SK-N-MC (cell line): ENCODE results near the gene PARD3.

Experiments used
- EZH2 ChIP-seq: fragments of 200-600 bp; sonication (generic); IDR thresholded peaks from one replicate; pipeline ENCODE4 v1.6.1; 2017; ENCODE audit warnings: antibody characterized with exemption
- FOXP2 ChIP-seq: optimal IDR thresholded peaks from 2 replicates; pipeline ENCODE3; 2011; ENCODE audit warnings: mild to moderate bottlenecking, moderate library complexity; ENCODE audit not compliant: insufficient read depth; ENCODE audit errors: extremely low read length, control extremely low read depth
- POLR2AphosphoS5 ChIP-seq: IDR thresholded peaks from 2 replicates; pipeline ENCODE4 v1.6.1; 2012; ENCODE audit warnings: mild to moderate bottlenecking, low read depth, low read length, borderline replicate concordance

DNA sequence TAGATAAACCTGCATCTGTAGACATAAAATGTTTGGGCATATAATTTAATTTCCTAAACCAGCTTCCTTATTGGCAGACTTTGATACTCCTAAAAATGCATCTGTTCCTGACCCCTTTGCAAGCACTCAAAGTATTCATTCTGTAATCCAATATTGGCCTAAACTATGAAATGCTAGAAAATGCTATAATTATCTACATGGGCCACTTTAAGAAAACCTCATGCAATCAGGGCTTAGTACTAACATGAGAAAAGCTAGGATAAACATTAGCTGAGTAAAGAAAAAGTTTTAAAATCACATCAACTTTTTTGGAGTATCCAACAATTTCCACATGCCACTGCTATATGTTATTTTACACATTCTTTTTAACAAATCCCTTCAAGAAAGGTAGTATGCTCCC lies 57.2 kb downstream of the PARD3 start:
- TF ChIP-seq POLR2AphosphoS5 (no peak), EZH2 (no peak), FOXP2 (no peak)
